ENCODE measurements around the gene CBX5. TPM values are rescaled to one million over a fixed set of nuclear protein-coding genes. Genes with fewer than 3 reads are reported as not detected.

The CBX5 gene
- total RNA-seq, 1 experiment from 2014 or later: 109 TPM

GRCh38 chr12:54265364-54265812, 14.5 kb downstream of the CBX5 start:
- no peak for TF ChIP-seq CTCF (IDR thresholded peaks at IDR 0.05; ENCODE audit: unreplicated experiment)
- CTCF ChIA-PET: interaction anchor here (1.5 to 2.5 kb wide), 3 partner anchors 14 to 114 kb away, joined by 5 to 12 read pairs (median 8); no protein-coding TSS in a partner anchor
- Mint-ChIP-seq H3K4me3 (ENCODE audit: unreplicated experiment) (no peak overlapping the region), H3K9me3 (ENCODE audit: unreplicated experiment) (no peaks in the 10 kb centered on the region), H3K4me1 (ENCODE audit: insufficient read depth, unreplicated experiment) (peaks cover 14% of the 10 kb centered on the region), H3K36me3 (ENCODE audit: insufficient read depth, unreplicated experiment) (peaks cover 12% of the 10 kb centered on the region), H3K27ac (ENCODE audit: low read depth, unreplicated experiment) (no peak overlapping the region), H3K27me3 (ENCODE audit: insufficient read depth, unreplicated experiment) (no peaks in the 10 kb centered on the region)
- intact Hi-C loops (cut with micrococcal nuclease): no loop called here
- BruUV-seq (replicated peaks): no TSS peak
- POLR2A ChIA-PET: interaction anchor here (1.4 to 5.5 kb wide), 2 partner anchors 13 to 19 kb away, joined by 4 to 37 read pairs; partner anchors contain the start of genes CBX5 and HNRNPA1
- DNase-seq (ENCODE audit: unreplicated experiment): no peak

DNA sequence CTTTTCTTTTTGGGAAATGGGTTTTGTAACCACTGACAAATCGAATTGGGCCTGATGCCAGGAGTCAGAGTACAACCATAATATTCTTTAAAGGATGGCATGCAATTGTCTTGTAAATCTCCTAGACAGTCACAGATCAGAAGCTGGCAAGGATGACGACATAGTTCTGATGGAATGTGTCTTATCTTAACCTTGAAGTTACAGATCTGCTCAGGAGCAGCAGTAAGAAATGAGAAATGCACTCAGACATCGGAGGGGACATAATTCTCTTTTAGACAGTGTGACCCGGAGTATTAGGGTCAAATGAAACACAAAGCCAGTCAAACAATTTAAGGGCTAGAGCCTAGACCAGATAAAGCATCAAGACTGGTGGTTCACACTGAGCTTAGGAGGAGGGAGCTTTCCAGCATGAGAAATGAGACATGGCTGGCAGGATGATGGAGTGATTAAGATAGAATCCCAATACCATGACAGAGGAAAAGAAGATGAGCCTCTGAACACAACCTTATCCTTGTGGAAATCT, 17.5 kb downstream of the CBX5 start:
- intact Hi-C loops (cut with micrococcal nuclease): no loop called here
- peak; percentile 81 for DNase-seq (ENCODE audit: unreplicated experiment)
- ChIA-PET CTCF (interaction anchor here (0.6 to 3.8 kb wide), 10 partner anchors 10 to 117 kb away, joined by 3 to 19 read pairs (median 4); partner anchors contain the start of gene COPZ1), POLR2A (interaction anchor here (0.6 to 6.9 kb wide), 8 partner anchors 9 to 97 kb away, joined by 3 to 99 read pairs (median 4); partner anchors contain the start of genes CBX5 and HNRNPA1)
- Mint-ChIP-seq H3K9me3 (ENCODE audit: unreplicated experiment) (no peaks in the 10 kb centered on the region), H3K27me3 (ENCODE audit: insufficient read depth, unreplicated experiment) (no peaks in the 10 kb centered on the region), H3K4me3 (ENCODE audit: unreplicated experiment) (peak overlapping the region; percentile 29), H3K27ac (ENCODE audit: low read depth, unreplicated experiment) (peak overlapping the region; percentile 49), H3K4me1 (ENCODE audit: insufficient read depth, unreplicated experiment) (peaks cover 14% of the 10 kb centered on the region), H3K36me3 (ENCODE audit: insufficient read depth, unreplicated experiment) (peaks cover 15% of the 10 kb centered on the region)
- no peak for TF ChIP-seq CTCF (IDR thresholded peaks at IDR 0.05; ENCODE audit: unreplicated experiment)
- BruUV-seq (replicated peaks): no TSS peak

DNA sequence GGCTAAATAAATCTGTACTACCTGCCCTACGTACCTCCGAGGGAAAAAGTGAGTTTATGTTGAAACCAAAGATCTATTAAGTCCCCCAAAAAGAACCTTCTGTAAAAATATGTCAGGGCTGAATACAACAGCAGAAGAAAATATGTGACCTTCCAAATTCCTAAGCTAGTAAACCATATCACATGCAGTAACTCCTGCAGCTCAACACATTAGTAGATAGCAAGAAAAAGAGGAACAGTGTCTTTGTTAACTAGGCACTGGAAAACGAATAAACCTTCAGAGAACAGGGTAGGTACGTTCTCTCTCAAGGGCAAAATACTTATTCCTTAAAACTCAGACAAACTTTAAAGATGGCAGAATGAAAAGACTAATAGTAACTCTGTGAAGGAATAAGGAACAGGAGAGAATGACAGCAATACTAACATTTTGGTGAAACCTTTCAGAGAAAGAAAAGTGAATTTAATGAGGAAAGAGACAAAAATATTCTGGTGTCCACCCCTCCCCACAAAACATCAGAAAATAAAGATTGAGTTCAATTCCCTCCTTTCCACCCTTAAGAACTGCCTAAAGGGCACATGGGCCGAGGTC, 18.0 kb downstream of the CBX5 start:
- POLR2A ChIA-PET: interaction anchor here (0.6 to 6.9 kb wide), 5 partner anchors 18 to 97 kb away, joined by 3 to 99 read pairs (median 4); partner anchors contain the start of genes CBX5 and HNRNPA1
- H3K4me3 Mint-ChIP-seq (ENCODE audit: unreplicated experiment): peak overlapping the region; percentile 29
- DNase-seq (ENCODE audit: unreplicated experiment): no peak
- H3K27ac Mint-ChIP-seq (ENCODE audit: low read depth, unreplicated experiment): peak overlapping the region; percentile 49
- H3K4me1 Mint-ChIP-seq (ENCODE audit: insufficient read depth, unreplicated experiment): peaks cover 14% of the 10 kb centered on the region
- intact Hi-C loops (cut with micrococcal nuclease): no loop called here
- BruUV-seq (replicated peaks): no TSS peak
- H3K9me3 Mint-ChIP-seq (ENCODE audit: unreplicated experiment): no peaks in the 10 kb centered on the region
- CTCF ChIA-PET: interaction anchor here (0.6 to 3.8 kb wide), 3 partner anchors 10 to 107 kb away, joined by 3 to 19 read pairs (median 3); no protein-coding TSS in a partner anchor
- peaks cover 19% of the 10 kb centered on the region for H3K36me3 Mint-ChIP-seq (ENCODE audit: insufficient read depth, unreplicated experiment)
- no peaks in the 10 kb centered on the region for H3K27me3 Mint-ChIP-seq (ENCODE audit: insufficient read depth, unreplicated experiment)
- TF ChIP-seq CTCF (IDR thresholded peaks at IDR 0.05; ENCODE audit: unreplicated experiment): no peak
